GM19452 (cell line): ENCODE measurements around the gene FBXL12.
A peak's percentile ranks its signal among the peaks of the same experiment; 100 is the strongest.
"Not testable (repeated sequence)": the region's sequence is repeated elsewhere in the genome, so short reads cannot be mapped to it uniquely, and the experiment has no call there.

Experiments used
- ATAC-seq: cut with Tn5 transposase; IDR thresholded peaks from one replicate; pipeline ENCODE4 v1.9.1; 2021; ENCODE audit not compliant: unreplicated experiment

The FBXL12 gene

DNA sequence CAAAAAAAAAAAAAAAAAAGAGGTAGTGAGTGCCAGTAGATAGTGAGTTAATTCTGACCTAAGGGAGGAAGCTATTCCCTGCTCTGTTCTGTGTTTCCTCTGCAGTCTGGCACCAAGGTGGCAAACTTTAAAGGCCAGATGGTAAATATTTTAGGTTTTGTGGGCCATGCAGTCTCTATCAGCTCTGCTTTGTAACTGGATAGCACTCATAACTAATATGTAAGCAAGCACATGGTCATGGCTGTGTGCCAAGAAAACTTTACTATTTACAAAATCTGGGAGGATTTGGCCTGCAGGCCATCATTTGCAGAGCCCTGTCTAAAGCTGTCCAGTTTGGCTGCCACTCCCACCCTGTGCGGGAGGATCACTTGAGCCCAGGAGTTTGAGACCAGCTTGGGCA, 20.5 kb upstream of the FBXL12 start:
- no peak for ATAC-seq

- no peak for ATAC-seq
Observed at GRCh38 chr19:9838324-9838723, 19.4 kb upstream of the FBXL12 start.

DNA sequence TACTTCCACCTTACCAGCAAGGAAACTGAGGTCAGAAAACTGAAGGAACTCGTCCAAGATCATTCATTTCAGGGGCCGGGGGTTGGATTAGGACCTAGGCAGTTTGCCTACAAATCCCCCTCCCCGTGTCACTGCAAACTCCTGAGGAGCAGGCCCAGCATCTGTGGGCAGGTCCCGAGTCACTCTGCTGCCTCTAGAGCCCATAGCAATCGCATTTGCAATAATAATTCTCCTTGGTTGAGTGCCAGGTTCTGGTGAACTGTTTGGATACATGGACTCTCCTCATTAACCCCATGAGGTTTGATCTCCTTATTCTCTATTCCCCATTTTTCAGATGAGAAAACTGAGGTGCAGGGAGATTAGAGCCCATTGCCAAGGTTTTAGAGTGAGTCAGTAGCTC, 17.1 kb upstream of the FBXL12 start:
- ATAC-seq, result no peak

GRCh38 chr19:9835507-9835949, 16.6 kb upstream of the FBXL12 start:
- ATAC-seq, result peak; percentile 12

DNA sequence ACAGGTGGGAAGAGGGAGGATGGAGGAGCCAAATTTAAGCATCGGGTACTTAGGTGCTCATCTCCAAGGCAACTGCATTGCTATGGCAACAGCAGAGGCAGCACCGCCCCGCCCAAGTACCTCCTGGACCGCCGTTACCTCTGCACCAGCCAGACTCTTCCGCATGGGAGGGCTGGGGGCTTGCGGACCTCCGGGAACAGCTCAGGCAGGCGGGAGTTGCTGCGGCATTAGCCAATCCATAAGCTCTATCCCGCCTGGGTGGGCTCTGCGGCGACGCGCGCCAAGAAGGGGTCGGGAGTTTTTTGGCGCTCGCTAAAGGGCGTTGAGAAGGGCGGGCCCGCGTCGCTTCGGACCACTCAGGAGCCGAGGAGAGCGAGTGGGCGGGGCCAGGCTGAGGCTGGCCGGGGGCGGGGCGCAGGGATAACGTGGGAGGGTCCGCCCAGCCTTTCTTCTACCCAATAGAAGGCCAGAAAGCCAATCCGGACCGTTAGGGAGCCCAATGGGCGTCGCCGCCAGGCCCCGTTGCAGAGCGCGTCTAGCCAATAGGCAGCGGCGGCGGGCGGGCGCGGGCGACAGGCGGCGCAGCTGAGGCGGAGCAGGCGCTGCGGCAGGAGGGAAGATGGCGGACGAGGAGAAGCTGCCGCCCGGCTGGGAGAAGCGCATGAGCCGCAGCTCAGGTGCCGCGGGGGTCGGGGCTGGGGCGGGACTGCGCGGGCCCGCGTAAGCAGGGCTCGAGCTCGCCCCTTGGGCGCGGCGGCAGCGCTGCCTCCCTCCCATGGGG, 16.0 kb upstream of the FBXL12 start, which contains the start of gene PIN1:
PIN1 (plus strand) TSS at position 593 of the 781 bp plus-strand sequence; CDS start at position 620, 27 bp downstream.
- ATAC-seq, result peak; percentile 95

DNA sequence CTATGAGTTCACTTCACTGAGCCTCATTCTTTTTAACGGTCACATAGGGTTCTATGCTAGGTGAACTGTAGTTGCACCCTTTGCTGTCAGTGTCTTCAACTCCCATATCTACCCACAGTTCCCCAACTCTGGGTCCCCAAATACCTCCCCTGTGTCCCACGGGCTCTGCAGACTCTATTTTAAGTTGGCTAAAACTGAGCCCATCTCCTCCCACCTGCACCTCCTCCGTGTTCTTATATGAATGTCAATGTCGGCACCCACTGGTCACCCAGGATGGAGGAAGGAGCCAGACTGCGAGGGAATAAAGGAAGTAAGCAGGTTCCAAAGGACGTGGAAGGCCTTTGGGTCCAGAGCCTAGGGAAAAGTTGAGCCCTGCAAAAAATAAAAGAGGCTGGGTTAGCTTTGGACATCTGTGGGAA, 15.4 kb upstream of the FBXL12 start:
- ATAC-seq, result no peak

DNA sequence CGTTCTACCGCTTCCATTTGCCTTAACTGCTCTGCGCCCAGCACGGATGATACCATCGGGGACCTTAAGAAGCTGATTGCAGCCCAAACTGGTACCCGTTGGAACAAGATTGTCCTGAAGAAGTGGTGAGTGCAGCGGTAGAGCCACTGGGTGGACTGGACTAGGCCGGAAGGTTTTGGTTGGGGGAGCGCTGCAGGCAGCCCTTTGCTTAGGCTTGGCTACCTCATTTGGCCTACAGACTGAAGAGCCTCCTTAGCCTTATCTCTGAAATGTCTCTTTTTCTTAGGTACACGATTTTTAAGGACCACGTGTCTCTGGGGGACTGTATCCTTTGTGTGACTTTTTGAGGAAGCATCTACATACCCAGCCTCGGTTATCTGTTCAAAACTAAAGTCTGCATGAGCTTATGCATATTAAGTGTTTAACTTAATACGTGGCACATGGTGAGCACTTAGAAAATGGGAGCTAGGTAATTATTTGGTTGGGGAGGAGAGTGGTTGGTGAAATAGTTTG, 9.7 kb upstream of the FBXL12 start:
- no peak for ATAC-seq

GRCh38 chr19:9827289-9828238, 8.7 kb upstream of the FBXL12 start, which contains the start of gene UBL5:
Gene UBL5 (plus strand): TSS chr19:9827918. CDS start chr19:9828338, 420 bp downstream.
- peak; percentile 92 for ATAC-seq

GRCh38 chr19:9823816-9824215, 4.9 kb upstream of the FBXL12 start:
- ATAC-seq, result no peak

GRCh38 chr19:9820034-9820433, 1.2 kb upstream of the FBXL12 start:
- not testable (repeated sequence) for ATAC-seq

DNA sequence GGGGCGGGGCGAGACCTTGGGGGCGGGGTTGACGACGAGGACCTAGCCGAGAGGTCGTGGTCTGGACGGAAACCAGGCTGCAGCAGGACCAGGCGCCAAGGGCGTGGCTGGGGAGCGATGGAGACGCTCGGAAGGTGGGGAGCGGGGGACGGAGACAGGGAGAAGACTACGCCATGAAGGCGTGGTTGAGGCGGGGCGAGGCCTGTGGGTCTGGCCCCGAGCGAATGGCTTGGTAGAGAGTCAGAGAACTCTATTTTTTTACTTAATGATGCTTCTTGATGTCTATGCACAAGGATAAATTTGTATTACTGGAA, 674 bp upstream of the FBXL12 start:
- ATAC-seq, result no peak

GRCh38 chr19:9818175-9818733, 625 bp downstream of the FBXL12 start:
- ATAC-seq, result no peak

DNA sequence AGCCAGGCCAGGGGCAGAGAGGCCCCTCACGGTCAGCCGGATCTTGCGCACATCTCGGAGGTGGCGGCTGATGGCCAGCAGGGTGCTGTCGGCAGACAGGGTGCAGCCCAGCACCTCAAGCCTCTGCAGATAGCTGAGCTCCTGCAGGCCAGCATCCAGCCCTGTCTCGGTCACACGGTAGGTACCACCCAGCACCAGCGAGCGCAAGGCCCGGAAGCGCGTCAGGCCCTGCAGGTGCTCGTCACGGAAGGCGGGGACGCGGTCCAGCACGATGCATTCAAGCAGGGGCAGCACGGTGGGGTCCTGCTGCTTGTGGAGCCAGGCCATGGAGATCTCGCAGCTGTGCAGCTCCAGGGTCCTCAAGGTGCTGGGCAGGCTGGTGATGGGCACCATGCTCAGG, 7.7 kb downstream of the FBXL12 start:
- ATAC-seq, result no peak

- ATAC-seq, result no peak
Observed at GRCh38 chr19:9808855-9809824, 9.7 kb downstream of the FBXL12 start.

DNA sequence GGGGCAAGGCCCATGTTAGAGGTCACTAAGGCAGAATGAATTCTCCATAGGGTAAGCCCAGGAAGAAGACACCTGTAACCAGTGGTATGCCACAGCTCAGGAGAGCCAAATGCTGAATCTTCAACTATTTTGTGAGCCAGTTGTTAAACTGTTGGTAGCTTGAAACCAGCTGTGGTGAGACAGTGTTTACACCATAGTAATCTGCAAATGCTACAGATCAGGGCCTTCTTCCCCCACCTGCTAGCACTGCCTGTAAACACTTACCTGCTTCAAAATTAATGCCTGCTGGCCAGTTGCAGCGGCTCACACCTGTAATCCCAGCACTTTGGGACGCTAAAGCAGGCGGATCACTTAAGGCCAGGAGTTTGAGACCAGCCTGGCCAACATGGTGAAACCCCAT, 12.1 kb downstream of the FBXL12 start:
- ATAC-seq, result no peak

GRCh38 chr19:9801976-9802375, 16.9 kb downstream of the FBXL12 start:
- no peak for ATAC-seq

DNA sequence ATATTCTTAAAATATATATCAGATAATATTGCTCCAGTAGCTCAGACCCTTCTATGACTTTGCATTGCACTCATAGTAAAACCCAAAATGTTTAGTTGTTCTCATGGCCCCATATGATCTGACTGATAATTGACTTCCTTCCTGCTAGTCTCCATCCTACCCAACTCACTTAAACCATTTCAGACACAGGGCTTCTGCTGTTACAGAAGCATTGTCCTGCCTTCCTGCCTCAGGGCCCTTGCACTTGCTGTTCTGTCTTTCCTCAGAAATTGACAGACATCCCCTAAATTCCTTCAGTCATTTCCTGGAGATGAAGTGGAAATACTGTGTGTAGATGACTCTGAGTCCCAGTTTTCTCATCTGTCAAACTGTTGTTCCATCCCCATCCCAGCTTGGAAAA, 19.7 kb downstream of the FBXL12 start:
- ATAC-seq, result no peak

DNA sequence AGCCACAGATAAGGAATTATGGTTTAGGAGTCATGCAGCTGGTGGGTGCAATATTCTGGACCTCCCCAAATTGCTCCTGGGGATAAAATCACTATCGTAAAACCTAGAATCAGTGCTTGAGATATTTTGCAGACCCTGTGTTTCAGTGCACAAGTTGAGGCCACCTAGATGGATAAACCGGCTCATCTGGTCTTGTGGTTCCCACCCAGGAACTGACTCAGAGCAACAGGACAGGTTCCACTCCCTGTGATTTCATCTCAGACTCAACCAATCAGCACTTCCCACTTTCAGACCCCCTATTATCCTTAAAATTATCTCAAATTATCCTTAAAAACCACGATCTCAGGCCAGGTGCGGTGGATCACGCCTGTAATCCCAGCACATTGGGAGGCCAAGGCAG, 21.0 kb downstream of the FBXL12 start:
- ATAC-seq, result no peak

- ATAC-seq, result peak; percentile 67
Observed at GRCh38 chr19:9796113-9796773, 22.6 kb downstream of the FBXL12 start.
